ENCODE measurements around the gene ANKFY1. TPM values are rescaled to one million over a fixed set of nuclear protein-coding genes. Genes with fewer than 3 reads are reported as not detected.

Gene ANKFY1
- total RNA-seq, 1 experiment from 2014 or later: 38.9 TPM

- RAD21 ChIA-PET (ENCODE audit: low non-redundant PET in 1 of 2, low total read pairs in 2 of 2, uncharacterized antibody in 2 of 2, unreplicated experiment in 2 of 2): no interaction called here
These were observed 117.1 kb downstream of the ANKFY1 start for GRCh38 chr17:4146641-4147040.

More at GRCh38 chr17:4146641-4147040, 117.1 kb downstream of the ANKFY1 start:
- intact Hi-C loops (cut with micrococcal nuclease): no loop called here
- ChIA-PET CTCF (no interaction called here), POLR2A (no interaction called here)
- Histone ChIP-seq H3K27ac (ENCODE audit: low read depth, low read length) (no peak overlapping the region), H3K4me2 (ENCODE audit: low read length) (no peak overlapping the region), H3K27me3 (ENCODE audit: insufficient read depth, low read length) (no peaks in the 10 kb centered on the region), H4K20me1 (ENCODE audit: insufficient read depth) (no peaks in the 10 kb centered on the region), H3K9ac (ENCODE audit: low read length) (no peak overlapping the region), H3K79me2 (ENCODE audit: insufficient read depth, low read length) (peaks cover 17% of the 10 kb centered on the region), H3K9me2 (ENCODE audit: insufficient read depth) (no peaks in the 10 kb centered on the region), H2AFZ (ENCODE audit: low read depth, low read length, poor library complexity, severe bottlenecking) (no peak overlapping the region), H3K4me1 (ENCODE audit: control insufficient read depth in 1 of 2, insufficient read depth in 2 of 2, low read length in 2 of 2) (peaks cover 2 to 12% of the 10 kb centered on the region in 2 experiments; a peak in 2 of 4 replicates), H3K4me3 (replicated peaks in 1 of 2; ENCODE audit: low read depth in 1 of 2, low read length in 2 of 2) (no peak overlapping the region), H3K36me3 (ENCODE audit: control insufficient read depth in 1 of 2, insufficient read depth in 2 of 2, low read length in 2 of 2) (no peaks in the 10 kb centered on the region), H3K9me3 (ENCODE audit: control insufficient read depth in 1 of 2, insufficient read depth in 1 of 2, low read depth in 1 of 2, low read length in 2 of 2) (no peaks in the 10 kb centered on the region)
- ATAC-seq (no peak), DNase-seq (ENCODE audit: low read depth, low spot score) (no peak)
- BruUV-seq (replicated peaks): no TSS peak
- TF ChIP-seq EGR1 (IDR thresholded peaks at IDR 0.05; ENCODE audit: low read depth): no peak
- no peak for TF ChIP-seq POLR2A (IDR thresholded peaks at IDR 0.05; ENCODE audit: borderline replicate concordance, extremely low read depth, insufficient read depth, insufficient read length)
- TF ChIP-seq SIN3A (IDR thresholded peaks at IDR 0.05; ENCODE audit: low read depth): no peak
- TF ChIP-seq ZBTB33 (IDR thresholded peaks at IDR 0.05; ENCODE audit: extremely low read depth, insufficient replicate concordance, low read length): no peak
- TF ChIP-seq, protein P1, sequence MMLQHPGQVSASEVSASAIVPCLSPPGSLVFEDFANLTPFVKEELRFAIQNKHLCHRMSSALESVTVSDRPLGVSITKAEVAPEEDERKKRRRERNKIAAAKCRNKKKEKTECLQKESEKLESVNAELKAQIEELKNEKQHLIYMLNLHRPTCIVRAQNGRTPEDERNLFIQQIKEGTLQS (IDR thresholded peaks at IDR 0.05): no peak
- TF ChIP-seq CEBPB (IDR thresholded peaks at IDR 0.05; ENCODE audit: low read depth): no peak
- no peak for TF ChIP-seq JUND (IDR thresholded peaks at IDR 0.05)

Measured in HCT116 (cell line).